ENCODE data around the gene POLN.

GRCh38 chr4:2248044-2248780 is 6.3 kb upstream of the POLN start:
- TF ChIP-seq, protein P1, sequence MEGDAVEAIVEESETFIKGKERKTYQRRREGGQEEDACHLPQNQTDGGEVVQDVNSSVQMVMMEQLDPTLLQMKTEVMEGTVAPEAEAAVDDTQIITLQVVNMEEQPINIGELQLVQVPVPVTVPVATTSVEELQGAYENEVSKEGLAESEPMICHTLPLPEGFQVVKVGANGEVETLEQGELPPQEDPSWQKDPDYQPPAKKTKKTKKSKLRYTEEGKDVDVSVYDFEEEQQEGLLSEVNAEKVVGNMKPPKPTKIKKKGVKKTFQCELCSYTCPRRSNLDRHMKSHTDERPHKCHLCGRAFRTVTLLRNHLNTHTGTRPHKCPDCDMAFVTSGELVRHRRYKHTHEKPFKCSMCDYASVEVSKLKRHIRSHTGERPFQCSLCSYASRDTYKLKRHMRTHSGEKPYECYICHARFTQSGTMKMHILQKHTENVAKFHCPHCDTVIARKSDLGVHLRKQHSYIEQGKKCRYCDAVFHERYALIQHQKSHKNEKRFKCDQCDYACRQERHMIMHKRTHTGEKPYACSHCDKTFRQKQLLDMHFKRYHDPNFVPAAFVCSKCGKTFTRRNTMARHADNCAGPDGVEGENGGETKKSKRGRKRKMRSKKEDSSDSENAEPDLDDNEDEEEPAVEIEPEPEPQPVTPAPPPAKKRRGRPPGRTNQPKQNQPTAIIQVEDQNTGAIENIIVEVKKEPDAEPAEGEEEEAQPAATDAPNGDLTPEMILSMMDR (conservative IDR thresholded peaks at IDR 0.05; ENCODE audit: low read depth, low read length) = no peak
- no peak for TF ChIP-seq USF2 (IDR thresholded peaks at IDR 0.05; ENCODE audit: low read depth, low read length)
- no peak for TF ChIP-seq MXI1 (IDR thresholded peaks at IDR 0.05; ENCODE audit: borderline replicate concordance, low read depth, low read length)
- TF ChIP-seq POLR2A (IDR thresholded peaks at IDR 0.05; ENCODE audit: low read depth, low read length) = no peak
- TF ChIP-seq NFE2L2 (IDR thresholded peaks at IDR 0.05; ENCODE audit: low read depth, low read length) = no peak
- no peak for TF ChIP-seq BHLHE40 (IDR thresholded peaks at IDR 0.05; ENCODE audit: low read depth, low read length)
- no peak for TF ChIP-seq RAD21 (IDR thresholded peaks at IDR 0.05; ENCODE audit: low read length)
- TF ChIP-seq MAFK (IDR thresholded peaks at IDR 0.05; ENCODE audit: low read depth, low read length) = no peak
- TF ChIP-seq RFX5 (IDR thresholded peaks at IDR 0.05; ENCODE audit: low read depth, low read length) = no peak

All from IMR-90 (cell line).